Lung (tissue), 12 donors: ENCODE data around the gene ADAMTSL5. TPM values are rescaled to one million over a fixed set of nuclear protein-coding genes. Genes with fewer than 3 reads are reported as not detected.
"Not testable (repeated sequence)": the region's sequence is repeated elsewhere in the genome, so short reads cannot be mapped to it uniquely, and the experiment has no call there.

Source experiments
- ATAC-seq: fragments of 200-7000 bp; cut with Tn5 transposase; one replicate; pipeline ENCODE4 v1.9.1; 2020; ENCODE audit warnings: moderate number of reproducible peaks; ENCODE audit not compliant: insufficient read depth, low FRiP score
- DNase-seq, 3 donors: peaks; one replicate each; pipeline ENCODE4 v3.0.0-alpha.2; 2013 to 2017
- H3K27ac ChIP-seq, 2 donors: one replicate each; pipeline ENCODE4 v1.5.1; 2013; ENCODE audit warnings: mild to moderate bottlenecking in 2 of 2, moderate library complexity in 2 of 2, control low read depth in 1 of 2, inconsistent platforms in 1 of 2, low read depth in 1 of 2, low read length in 1 of 2
- H3K27me3 ChIP-seq, 3 donors: one replicate each; pipeline ENCODE4 v1.5.1; 2013; ENCODE audit warnings: low read length in 2 of 3; ENCODE audit not compliant: control insufficient read depth in 3 of 3, insufficient read depth in 3 of 3
- H3K36me3 ChIP-seq, 4 donors: one replicate each; pipeline ENCODE4 v1.5.1; 2013; ENCODE audit warnings: low read length in 4 of 4, mild to moderate bottlenecking in 1 of 4, moderate library complexity in 1 of 4; ENCODE audit not compliant: control insufficient read depth in 4 of 4, insufficient read depth in 4 of 4
- H3K4me1 ChIP-seq, 5 donors: one replicate each; pipeline ENCODE4 v1.5.1; 2013; ENCODE audit warnings: low read length in 5 of 5, mild to moderate bottlenecking in 2 of 5, moderate library complexity in 1 of 5; ENCODE audit not compliant: control insufficient read depth in 5 of 5, insufficient read depth in 5 of 5
- H3K4me3 ChIP-seq: one replicate; pipeline ENCODE4 v1.5.1; 2013; ENCODE audit warnings: mild to moderate bottlenecking, control low read depth, moderate library complexity
- H3K9ac ChIP-seq, 2 donors: one replicate each; pipeline ENCODE4 v1.5.1; 2013; ENCODE audit warnings: low read length in 2 of 2, control low read depth in 1 of 2; ENCODE audit not compliant: insufficient read depth in 1 of 2
- H3K9me3 ChIP-seq, 4 donors: one replicate each; pipeline ENCODE4 v1.5.1; 2013; ENCODE audit warnings: low read length in 3 of 4, mild to moderate bottlenecking in 1 of 4, moderate library complexity in 1 of 4; ENCODE audit not compliant: control insufficient read depth in 4 of 4, insufficient read depth in 3 of 4
- WGBS, 2 donors: extraction: QIAGEN DNeasy Blood & Tissue Kit; methylation state at CpG; one replicate each; pipeline ENCODE4 v1.1.7; 2013; 5-methylcytosine and 5-hydroxymethylcytosine counted together
- polyA plus RNA-seq, 2 donors: library from polyadenylated mRNA; stranded (reverse); fragments of 200-250 nt; gene quantifications; one replicate each; pipeline ENCODE4 v1.2.1, GENCODE V29; 2013
- total RNA-seq, 2 donors: library from RNA; depleted of rRNA in 1 of 2; stranded (reverse); fragments of >200 nt in 1 of 2; gene quantifications; one replicate each; pipeline ENCODE4 v1.2.1, GENCODE V29; 2014 to 2021
- TF ChIP-seq, protein P1 (sequence below): IDR thresholded peaks from 2 replicates; pipeline ENCODE4 v1.5.1; 2012; ENCODE audit warnings: mild to moderate bottlenecking; ENCODE audit errors: control extremely low read depth, extremely low read depth
- donor health status: control.
- donor health status: control.
- donor health status: Bipolar disorder and iron deficiency.
- donor health status: healthy.
- donor health status: DM: yes; HTN: yes; CAD: no.

Gene ADAMTSL5
- total and polyA plus RNA-seq, 4 donors, result 0.97 to 2.8 (median 1.4) TPM

DNA sequence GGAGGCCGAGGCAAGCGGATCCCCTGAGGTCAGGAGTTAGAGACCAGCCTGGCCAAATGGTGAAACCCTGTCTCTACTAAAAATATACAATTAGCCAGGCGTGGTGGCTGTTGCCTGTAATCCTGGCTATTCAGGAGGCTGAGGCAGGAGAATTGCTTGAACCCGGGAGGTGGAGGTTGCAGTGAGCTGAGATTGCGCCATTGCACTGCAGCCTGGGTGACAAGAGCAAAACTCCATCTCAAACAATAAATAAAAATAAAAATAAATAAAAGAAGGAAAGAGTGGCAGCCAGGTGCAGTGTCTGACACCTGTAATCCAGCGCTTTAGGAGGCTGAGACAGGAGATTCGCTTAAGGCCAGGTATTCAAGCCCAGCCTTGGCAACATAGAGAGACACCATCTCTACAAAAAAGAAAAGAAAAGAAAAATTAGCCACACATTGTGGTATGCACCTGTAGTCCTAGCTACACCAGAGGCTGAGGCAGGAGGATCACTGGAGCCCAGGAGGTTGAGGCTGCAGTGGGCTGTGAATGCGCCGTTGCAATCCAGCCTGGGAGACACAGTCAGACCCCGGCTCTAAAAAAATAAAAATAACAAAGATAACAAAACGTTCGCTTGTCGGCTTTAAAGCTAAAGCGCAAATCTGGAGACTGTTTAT lies 10.3 kb downstream of the ADAMTSL5 start:
- H3K27ac ChIP-seq, result no peak overlapping the region
- 62 to 72% methylated on average over 14 of the region's 14 CpGs for WGBS, 2 donors

DNA sequence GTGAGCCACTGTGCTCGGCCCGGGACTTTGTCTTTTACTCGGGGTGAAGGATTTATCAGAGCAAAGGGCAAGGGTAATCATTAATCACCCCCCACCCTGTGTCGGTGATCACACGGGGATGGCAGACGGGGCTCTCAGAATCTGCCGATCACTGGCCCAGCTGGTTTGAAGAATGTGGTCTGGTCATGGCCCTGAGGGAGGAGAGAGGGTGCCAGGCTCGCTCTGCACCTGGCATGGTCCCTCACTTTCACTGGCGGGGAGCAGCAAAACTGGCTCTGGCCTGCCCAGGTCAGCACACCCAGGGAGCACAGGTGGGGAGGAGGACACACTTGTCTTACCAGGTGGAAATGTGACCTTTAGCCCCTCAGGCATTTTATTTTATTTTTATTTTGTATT lies 11.6 kb downstream of the ADAMTSL5 start:
- ATAC-seq, result no peak
- WGBS, 2 donors, result 47 to 78% methylated on average over 9 of the region's 9 CpGs
- H3K27me3 ChIP-seq, result peaks cover 5 to 29% (median 25%) of the 10 kb centered on the region in 3 donors

More for the DNA sequence above, 10.3 kb downstream of the ADAMTSL5 start:
- TF ChIP-seq, protein P1, sequence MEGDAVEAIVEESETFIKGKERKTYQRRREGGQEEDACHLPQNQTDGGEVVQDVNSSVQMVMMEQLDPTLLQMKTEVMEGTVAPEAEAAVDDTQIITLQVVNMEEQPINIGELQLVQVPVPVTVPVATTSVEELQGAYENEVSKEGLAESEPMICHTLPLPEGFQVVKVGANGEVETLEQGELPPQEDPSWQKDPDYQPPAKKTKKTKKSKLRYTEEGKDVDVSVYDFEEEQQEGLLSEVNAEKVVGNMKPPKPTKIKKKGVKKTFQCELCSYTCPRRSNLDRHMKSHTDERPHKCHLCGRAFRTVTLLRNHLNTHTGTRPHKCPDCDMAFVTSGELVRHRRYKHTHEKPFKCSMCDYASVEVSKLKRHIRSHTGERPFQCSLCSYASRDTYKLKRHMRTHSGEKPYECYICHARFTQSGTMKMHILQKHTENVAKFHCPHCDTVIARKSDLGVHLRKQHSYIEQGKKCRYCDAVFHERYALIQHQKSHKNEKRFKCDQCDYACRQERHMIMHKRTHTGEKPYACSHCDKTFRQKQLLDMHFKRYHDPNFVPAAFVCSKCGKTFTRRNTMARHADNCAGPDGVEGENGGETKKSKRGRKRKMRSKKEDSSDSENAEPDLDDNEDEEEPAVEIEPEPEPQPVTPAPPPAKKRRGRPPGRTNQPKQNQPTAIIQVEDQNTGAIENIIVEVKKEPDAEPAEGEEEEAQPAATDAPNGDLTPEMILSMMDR, result no peak
- H3K36me3 ChIP-seq, result no peaks in the 10 kb centered on the region
- DNase-seq (no peak), ATAC-seq (no peak)
- peaks cover 0 to 7% (median 4%) of the 10 kb centered on the region in 5 donors for H3K4me1 ChIP-seq
- H3K9me3 ChIP-seq, result peaks cover 0 to 2% (median 0%) of the 10 kb centered on the region in 4 donors
- peaks cover 0 to 27% (median 25%) of the 10 kb centered on the region in 3 donors for H3K27me3 ChIP-seq
- no peak overlapping the region for H3K9ac ChIP-seq
- no peak overlapping the region for H3K4me3 ChIP-seq

DNA sequence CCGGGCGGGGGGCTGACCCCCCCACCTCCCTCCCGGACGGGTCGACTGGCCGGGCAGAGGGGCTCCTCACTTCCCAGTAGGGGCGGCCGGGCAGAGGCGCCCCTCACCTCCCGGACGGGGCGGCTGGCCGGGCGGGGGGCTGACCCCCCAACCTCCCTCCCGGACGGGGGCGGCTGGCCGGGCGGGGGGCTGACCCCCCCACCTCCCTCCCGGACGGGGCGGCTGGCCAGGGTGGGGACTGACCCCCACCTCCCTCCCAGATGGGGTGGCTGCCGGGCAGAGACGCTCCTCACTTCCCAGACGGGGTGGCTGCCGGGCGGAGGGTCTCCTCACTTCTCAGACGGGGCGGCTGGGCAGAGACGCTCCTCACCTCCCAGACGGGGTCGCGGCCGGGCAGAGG lies 13.6 kb downstream of the ADAMTSL5 start:
- H3K9me3 ChIP-seq, DNase-seq, H3K36me3 ChIP-seq, H3K27ac ChIP-seq, ATAC-seq, H3K4me3 ChIP-seq, H3K9ac ChIP-seq: not testable (repeated sequence)
- WGBS, 2 donors, result 88 to 98% methylated on average over 11 to 34 of the region's 34 CpGs
- peaks cover 5 to 19% (median 18%) of the 10 kb centered on the region in 3 donors for H3K27me3 ChIP-seq
- H3K4me1 ChIP-seq, result peaks cover 0 to 10% (median 6%) of the 10 kb centered on the region in 5 donors

More for the DNA sequence above, 11.6 kb downstream of the ADAMTSL5 start:
- H3K9me3 ChIP-seq, result peaks cover 0 to 2% (median 0%) of the 10 kb centered on the region in 4 donors
- DNase-seq, result no peak
- TF ChIP-seq, protein P1, result no peak
- H3K27ac ChIP-seq, result no peak overlapping the region
- H3K36me3 ChIP-seq, result no peaks in the 10 kb centered on the region
- no peak overlapping the region for H3K9ac ChIP-seq
- peaks cover 0 to 10% (median 6%) of the 10 kb centered on the region in 5 donors for H3K4me1 ChIP-seq
- no peak overlapping the region for H3K4me3 ChIP-seq

DNA sequence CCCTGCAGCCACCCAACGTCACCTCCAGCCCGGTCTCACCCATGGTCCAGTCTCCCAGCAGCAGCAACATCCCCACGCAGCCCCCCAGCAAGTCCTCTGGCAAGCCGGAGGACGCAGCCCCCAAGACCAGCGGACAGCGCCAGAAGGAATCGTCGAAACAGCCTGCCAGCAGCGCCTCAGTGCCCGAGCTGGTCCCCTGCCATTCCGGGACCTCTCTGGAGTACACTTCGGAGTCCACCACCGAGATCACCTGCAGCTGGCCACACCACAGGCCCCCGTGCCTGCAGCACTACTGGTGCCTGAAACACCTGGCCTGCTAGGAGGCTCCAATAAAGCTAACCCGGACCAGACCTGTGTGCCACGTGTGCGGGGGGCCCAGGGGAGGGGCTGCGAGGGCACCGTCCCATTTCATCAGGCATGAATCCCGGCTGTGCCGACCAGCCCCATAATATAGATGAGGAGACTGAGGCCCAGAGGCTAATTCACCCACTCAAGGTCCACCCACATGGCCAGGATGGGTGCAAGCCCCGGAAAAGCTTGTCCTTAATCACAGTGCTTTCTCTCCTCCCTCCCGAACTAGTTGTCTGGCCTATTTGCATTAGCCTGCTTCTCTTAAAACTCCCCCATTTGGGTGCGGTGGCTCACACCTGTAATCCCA lies 15.1 kb downstream of the ADAMTSL5 start:
- Histone ChIP-seq H3K9me3 (peaks cover 0 to under 1% (median 0%) of the 10 kb centered on the region in 4 donors), H3K4me3 (no peak overlapping the region), H3K9ac (no peak overlapping the region), H3K4me1 (peaks cover 0 to 4% (median 2%) of the 10 kb centered on the region in 5 donors), H3K27me3 (peaks cover 4 to 6% (median 5%) of the 10 kb centered on the region in 3 donors), H3K36me3 (no peaks in the 10 kb centered on the region), H3K27ac (no peak overlapping the region)
- ATAC-seq (no peak), DNase-seq (no peak)
- TF ChIP-seq, protein P1, result no peak
- 84 to 87% methylated on average over 24 to 25 of the region's 25 CpGs for WGBS, 2 donors
